GM18870 (cell line): ENCODE data around the gene SMIM11.
"Not testable (repeated sequence)": the region's sequence is repeated elsewhere in the genome, so short reads cannot be mapped to it uniquely, and the experiment has no call there.

Source experiments
- ATAC-seq: cut with Tn5 transposase; IDR thresholded peaks from one replicate; pipeline ENCODE4 v1.9.1; 2021; ENCODE audit warnings: moderate library complexity; ENCODE audit not compliant: unreplicated experiment

Gene SMIM11

DNA sequence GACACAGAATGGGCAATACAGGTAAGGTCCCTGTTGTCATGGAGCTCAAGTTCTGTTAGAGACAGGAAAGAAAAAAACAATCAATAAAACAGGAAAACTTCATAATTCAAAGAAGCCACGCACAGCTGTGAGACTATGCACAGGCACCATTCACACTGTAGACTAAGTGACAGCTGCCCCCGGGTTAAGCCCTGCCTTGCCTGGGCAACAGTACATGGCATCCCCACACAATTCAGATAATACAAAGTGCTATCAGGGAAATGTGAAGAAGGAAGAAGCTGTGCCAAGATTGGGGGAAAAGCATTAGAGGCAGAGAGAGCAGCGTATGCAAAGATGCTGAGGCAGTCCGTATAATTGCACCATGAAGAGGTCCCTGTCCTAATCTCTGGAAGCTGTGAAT is 20.5 kb upstream of the SMIM11 start:
- ATAC-seq: no peak

DNA sequence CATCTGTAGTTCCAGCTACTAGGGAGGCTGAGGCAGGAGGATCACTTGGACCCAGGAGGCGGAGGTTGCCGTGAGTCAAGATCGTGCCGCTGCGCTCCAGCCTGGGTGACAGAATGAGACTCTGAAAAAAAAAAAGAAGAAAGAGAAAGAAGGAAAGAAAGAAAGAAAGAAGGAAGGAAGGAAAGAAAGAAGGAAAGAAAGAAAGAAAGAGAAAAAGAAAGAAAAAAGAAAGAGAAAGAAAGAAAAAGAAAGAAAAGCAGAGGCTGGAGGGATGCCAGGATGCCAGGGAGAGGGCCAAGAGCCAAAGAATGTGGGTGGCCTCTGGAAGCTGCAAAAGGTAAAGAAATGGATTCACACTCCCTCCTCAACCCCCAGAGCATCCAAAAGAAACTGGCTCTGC is 19.7 kb upstream of the SMIM11 start:
- no peak for ATAC-seq

- ATAC-seq: no peak
These were observed 17.4 kb upstream of the SMIM11 start for GRCh38 chr21:34357889-34358288.

- no peak for ATAC-seq
These were observed 16.4 kb upstream of the SMIM11 start for GRCh38 chr21:34358866-34359265.

GRCh38 chr21:34360488-34361241 is 14.6 kb upstream of the SMIM11 start:
- no peak for ATAC-seq

GRCh38 chr21:34362136-34362444 is 13.2 kb upstream of the SMIM11 start:
- no peak for ATAC-seq

DNA sequence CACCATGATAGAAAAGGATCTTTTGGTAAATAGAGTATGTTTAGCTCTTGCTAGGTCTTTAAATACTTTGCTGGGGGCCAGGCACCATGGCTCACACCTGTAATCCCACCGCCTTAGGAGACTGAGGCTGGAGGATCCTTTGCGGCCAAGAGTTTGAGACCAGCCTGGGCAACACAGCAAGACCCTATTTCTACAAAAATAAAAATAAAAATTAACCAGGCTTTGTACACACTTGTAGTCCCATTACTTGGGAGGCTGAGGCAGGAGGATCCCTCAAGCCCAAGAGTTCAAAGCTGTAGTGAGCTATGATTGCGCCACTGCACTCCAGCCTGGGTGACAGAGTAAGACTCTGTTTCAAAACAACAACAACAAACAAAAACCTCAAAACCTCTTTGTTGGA is 12.6 kb upstream of the SMIM11 start:
- no peak for ATAC-seq

DNA sequence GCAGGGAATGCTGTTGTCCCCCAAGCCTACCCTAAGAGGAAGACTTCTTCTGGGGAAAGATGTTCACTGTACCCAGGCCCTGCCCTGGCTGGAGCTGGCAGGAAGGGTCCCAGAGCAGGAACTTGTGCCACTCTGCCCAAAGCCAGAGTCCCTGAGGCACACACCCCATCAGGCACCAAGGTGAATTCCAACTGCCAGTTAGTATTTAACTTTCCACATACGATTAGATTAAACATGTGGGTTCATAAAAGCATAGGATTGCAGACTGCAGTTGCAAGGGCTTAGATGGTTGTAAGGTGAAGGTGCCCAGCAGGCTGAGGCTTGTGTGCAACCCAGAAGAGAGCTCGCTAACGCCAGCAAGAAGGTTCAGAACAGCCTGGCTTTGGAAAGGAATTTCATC is 11.6 kb upstream of the SMIM11 start, which contains the start of gene KCNE2:
Gene KCNE2, plus strand, starts transcription at position 274 of the 400 bp plus-strand sequence. CDS start 6,473 bp downstream, outside the sequence.
- no peak for ATAC-seq

- no peak for ATAC-seq
These were observed 10.4 kb upstream of the SMIM11 start for GRCh38 chr21:34364921-34365320.

GRCh38 chr21:34365809-34366208 is 9.5 kb upstream of the SMIM11 start:
- no peak for ATAC-seq

DNA sequence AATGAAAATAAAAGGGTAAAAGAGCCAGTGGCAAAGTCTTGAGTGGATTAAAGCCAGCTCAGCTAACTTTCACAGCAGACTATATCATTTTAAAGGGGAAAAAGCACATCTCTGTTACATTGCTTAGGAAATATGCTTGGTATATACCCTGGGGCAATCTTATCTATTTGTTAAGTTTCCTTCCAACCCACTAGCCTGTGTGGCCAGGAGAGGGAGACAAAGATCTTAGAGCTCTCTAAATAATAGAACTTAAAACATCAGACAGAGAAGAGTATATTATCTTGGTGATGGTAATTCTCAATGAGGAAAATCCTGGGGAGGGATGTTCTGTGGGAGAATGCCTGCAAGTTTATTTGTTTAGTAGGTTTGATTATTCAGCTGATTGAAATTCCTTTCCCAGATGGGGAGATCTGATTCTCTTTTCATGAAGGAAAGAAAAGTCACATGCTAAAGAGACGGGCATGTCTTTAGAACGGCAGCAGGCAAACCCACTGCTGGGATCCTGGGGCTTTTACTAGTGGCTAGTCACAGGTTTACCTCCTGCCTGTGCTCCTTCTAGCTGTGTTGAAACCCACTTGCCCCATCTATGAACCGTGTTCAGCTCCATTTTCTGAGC is 7.9 kb upstream of the SMIM11 start:
- ATAC-seq: no peak

DNA sequence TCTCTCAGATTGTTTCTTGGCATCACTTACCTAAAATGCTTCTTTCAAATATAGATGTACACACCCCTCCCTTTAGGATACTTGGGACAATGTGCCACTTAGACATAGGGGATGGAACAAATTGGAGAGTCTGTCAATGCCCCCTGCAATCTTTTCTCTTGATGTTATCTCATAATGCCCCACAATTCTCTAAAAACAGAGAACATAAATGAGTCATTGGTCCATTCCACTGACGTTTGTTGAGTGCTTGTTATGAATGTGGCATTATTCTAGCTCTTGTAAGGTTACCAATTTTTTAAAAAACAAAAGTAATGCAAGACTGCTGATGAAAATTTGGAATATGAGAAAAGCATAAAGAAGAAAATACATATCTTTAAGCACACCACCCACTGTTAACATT is 5.6 kb upstream of the SMIM11 start:
- no peak for ATAC-seq

DNA sequence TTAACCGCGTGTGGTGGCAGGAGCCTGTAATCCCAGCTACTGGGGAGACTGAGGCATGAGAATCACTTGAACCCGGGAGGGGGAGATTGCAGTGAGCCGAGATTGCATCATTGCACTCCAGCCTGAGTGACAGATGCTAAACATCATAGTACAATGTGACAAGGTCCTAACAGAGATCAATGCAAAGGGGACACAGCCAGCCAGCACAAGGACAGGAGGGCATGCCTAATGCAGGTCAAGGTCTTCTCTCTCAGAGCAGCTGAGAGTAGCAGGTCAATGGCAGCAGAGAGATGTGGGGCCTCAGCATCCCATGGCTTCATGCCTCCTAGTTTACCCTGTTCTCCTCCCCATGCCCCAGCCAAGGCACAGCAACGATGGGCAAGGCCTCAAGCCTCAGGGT is 3.0 kb upstream of the SMIM11 start:
- ATAC-seq: no peak

GRCh38 chr21:34374462-34374861 is 845 bp upstream of the SMIM11 start:
- not testable (repeated sequence) for ATAC-seq

- ATAC-seq: not testable (repeated sequence)
These were observed 289 bp downstream of the SMIM11 start for GRCh38 chr21:34375619-34375972.

DNA sequence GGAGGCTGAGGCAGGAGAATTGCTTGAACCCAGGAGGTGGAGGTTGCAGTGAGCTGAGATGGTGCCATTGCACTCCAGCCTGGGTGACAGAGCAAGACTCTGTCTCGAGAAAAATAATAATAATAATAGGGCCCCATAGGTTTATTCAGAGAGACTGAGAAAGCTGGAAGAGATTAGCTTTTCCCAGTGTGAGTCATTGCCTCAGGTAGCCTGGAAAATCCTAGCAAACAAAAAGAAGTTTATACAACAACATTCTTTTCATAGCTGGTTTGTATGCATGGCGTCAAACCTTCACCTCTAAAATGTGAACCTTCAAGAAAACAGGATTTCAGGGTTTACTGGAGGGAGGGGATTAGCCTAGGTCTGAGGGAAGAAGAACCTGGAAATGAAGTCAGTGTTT is 7.8 kb downstream of the SMIM11 start:
- ATAC-seq: not testable (repeated sequence)

DNA sequence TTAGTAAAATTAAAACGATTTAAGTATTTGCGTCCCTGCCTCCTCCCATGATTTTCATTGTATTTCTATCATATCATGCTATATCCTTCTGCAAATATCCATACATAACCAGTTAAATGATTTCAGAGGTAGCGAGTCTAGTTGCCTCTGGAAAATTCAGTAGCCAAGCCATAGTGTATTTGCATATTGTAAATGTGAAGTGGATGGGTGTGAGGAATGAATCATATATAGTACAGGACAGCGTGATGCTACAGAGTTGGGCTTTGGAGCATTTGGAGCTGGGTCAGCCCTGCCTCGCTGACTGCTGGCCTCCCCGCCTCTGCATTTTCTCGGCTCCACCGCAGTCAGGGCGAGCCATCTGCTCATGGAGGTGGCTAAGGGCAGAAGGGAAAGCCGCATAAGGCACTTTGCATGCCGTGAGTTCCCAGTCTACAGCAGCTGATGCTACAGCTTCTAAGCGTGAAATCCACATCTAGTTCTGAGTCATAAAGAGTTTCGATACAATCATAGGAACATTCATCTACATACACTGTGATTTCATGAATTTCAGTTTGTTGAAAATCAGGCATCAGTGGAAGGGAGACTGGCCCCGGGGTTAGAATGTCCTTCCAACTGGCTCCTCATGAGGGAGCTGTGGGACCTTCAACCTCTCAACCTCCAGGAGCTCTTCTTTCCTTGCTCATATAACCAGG is 8.6 kb downstream of the SMIM11 start:
- ATAC-seq: not testable (repeated sequence)

DNA sequence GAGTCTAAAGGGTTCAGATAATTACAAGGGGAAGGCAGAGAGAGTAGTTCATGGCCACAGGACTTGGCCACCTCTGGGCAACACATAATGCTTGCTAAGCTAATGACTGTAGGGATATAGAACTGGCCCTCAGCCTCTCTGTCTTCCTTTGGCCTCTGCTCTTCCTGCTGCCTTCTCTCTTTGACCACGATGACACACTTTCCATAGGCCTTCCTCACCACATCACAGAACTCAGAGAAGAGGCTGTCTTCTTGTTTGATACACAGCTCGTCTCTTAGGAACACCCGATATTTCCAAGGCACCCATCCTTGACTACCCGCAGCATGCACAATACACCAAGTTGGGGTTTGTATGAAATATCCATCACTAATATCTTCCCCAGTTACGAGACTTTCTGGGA is 25.2 kb downstream of the SMIM11 start:
- not testable (repeated sequence) for ATAC-seq

- not testable (repeated sequence) for ATAC-seq
These were observed 29.4 kb downstream of the SMIM11 start for GRCh38 chr21:34404742-34405141.

GRCh38 chr21:34405686-34406085 is 30.4 kb downstream of the SMIM11 start:
- not testable (repeated sequence) for ATAC-seq

DNA sequence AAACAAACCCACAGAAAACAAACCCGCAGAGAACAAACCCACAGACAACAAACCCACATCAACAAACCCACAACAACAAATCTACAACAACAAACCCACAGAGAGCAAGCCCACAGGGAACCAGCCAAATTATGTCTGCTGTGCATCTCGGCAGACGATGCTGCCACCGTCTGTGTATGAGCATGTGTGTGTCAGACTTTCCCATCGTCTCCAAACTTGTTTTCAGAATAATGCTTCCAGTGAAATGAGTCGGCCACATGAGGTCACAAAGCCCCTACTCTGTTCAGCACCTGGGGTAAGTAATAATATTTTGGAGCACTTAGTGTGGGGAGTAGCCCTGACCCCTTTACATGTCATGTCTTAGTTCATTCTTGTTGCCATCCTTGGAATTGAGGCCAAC is 30.8 kb downstream of the SMIM11 start:
- ATAC-seq: not testable (repeated sequence)

DNA sequence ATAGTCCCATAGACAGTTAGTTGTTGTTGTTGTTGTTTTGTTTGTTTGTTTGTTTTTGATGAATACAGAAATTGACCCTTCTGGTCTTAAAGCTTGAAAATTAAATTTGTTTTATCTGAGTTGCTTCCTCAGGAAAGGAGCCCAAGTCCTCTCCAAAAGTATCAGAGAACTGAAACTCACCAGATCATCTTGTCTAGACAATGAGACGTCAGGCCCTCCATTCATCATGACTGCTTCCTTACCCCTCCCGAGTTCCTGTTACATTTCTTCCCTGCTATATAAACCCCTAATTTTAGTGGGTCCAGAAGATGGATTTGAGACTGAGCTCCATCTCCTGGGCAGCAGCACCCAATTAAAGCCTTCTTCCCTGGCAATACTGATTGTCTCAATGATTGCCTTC is 31.4 kb downstream of the SMIM11 start:
- not testable (repeated sequence) for ATAC-seq
